CD4-positive, alpha-beta T cell treated with Interleukin-4 for 4 hours (primary cell): ENCODE results near the gene GLIS1.

ENCODE experiments used
- DNase-seq: peaks from one replicate; pipeline ENCODE4 v3.0.0-alpha.2; 2020

GLIS1 gene

DNA sequence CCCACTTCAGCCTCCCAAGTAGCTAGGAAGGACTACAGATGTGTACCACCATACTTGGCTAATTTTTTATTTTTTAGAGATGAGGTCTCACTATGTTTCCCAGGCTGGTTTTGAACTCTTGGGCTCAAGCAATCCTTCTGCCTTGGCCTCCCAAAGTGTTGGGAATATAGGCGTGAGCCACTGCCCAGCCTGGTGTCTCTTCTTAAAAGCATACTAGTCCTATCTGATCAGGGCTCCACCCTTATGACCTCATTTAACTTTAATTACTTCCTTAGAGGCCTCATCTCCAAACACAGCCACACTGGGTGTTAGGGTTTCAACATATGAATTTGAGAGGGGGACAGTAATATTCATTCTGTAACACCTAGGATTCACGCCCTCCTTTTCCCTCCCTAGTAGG, 130.9 kb downstream of the GLIS1 start:
- DNase-seq: no peak

DNA sequence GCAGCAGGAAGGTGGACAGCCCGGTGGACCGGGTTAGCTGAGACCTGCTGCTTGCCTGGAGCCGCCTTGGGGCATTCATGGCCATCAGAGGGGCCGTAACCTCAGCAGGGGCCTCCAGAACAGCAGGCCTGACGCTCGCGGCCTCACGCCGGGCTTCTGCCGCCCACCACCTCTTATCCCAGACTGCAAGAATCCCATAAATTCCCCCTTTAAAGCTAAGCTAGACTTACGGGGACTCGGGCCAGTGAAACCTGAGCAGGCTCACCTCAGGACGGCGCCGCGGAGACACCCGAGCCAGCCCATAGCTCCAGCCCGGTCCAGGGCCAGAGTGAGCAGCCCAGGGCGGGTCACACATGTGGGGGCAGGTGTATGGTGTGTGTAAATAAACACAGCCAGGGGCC, 132.3 kb downstream of the GLIS1 start:
- no peak for DNase-seq

DNA sequence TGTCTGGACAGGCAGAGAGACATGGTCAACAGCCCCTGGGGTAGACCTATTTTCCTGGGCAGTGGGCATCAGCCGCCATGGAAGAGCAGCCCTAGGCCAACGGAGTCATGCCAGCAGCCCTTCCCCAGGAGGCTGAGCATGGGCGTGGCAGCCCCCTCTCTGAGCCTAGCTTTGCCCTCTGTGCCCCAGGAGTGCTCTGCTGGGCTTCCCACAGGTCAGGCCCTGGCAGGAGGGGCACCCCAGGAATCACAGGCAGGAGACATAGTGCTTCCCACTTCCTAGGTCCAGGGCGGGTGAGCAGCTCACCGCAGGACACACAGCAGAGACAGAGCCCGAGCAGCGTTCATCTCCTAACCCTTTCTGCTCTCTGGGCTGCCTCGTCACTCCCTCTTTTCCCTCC, 132.8 kb downstream of the GLIS1 start:
- no peak for DNase-seq

DNA sequence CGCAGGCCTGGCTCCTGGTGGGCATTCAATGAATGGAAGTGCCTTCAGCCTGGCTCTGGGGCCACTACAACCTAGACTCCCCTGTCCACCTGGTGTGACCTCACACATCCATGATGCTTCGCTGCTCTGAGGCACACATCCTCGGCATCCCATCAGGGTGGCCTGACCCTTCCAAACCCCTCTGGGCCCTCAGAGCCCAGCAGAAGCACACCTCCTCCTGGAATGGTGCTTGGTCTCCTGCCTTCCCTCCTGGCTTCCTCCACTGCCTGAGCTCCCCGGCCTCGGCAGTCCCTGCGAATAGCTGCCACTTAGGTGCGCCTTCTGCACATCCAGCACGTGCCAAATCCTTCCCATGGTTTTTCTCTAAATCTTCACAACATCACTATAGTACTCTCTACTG, 133.8 kb downstream of the GLIS1 start:
- DNase-seq: no peak

DNA sequence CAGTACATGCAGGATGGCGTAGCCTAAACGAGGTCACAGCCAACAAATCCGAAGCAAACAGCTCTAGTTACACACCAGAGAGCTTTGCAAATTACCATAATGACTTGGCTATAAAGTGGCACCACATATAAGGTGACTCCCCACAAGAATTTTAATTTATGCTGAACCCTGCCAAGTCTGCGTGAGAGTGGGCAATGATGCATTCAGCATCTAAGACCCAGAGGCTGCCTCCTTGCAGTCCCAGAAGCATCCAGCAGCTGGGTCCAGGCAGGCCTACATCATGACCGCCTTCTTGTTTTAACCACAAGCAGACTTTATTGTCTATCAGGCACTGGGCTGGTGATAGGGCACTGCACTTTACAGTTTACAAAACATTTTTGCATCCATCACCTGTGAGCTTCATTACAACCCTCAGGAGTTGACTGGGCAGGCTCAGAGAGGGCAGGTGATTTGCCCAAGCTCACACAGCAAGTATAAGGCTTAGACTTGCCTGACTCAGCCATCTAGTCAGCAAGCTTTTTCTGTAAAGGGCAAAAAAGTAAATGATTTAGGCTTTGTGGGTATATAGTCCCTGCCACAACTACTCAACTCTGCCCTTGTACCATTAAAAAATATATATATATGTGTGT, 134.6 kb downstream of the GLIS1 start:
- no peak for DNase-seq

DNA sequence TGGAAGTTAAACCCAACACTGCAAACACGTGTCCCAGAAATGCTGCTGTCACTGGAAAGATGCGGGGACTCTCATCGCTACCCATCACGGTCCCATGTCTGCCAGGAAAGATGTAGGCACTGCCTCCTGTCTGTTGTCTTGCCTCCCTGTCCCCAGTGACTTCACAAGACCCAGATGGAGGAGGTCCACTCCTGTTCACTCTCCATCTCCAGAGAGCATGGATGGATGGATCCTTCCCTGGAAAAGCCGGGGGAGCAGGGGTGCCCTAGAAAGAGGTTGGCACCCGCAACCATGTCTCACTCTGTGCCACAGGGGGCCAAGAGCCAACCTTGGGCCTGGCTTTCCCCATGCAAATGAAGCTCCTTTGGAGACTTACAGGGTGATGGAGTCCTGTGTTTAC, 135.5 kb downstream of the GLIS1 start:
- DNase-seq: no peak

DNA sequence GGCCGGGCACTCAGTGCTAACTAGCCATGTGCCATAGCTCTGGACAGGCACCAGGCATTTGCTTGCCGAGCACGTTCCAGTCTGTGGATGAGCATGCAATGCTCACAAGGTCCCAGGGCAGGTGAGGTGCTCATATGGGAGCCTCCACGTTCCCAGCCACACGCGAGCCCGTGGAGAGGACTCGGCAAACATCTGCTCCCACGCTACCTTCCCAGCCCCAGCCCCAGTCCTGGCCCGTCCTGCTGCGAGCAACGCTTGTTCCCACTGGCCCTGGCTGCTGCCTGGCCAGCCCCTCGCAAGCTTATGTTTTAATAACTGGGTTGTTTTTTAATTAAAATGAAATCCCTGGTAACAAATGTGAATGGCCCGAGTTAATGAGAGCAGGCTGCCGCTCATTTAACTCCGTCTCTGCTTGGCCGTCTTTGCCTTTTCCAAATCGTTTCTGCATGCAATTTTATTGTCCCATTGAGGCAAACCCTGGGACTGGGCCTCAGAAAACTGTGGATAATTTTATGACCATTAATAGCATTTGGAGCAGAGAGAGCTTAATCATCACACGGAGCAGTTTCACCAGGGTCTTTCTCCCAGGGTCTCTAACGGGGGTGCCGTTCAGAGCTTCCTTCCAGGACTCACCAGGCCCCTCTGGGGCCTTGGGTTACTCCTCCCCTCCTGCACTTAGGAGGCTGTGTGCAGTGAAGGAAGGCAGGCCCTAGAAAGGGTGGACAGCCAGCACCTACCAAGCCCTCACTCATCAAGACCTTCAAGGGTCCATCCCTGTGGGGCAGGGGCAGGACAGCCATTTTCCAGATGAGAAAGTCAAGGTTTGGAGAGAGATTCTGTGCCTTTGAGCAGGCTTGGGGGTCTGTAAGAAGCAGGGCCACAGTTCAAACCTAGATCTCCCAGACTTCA, 136.8 kb downstream of the GLIS1 start:
- DNase-seq: no peak

DNA sequence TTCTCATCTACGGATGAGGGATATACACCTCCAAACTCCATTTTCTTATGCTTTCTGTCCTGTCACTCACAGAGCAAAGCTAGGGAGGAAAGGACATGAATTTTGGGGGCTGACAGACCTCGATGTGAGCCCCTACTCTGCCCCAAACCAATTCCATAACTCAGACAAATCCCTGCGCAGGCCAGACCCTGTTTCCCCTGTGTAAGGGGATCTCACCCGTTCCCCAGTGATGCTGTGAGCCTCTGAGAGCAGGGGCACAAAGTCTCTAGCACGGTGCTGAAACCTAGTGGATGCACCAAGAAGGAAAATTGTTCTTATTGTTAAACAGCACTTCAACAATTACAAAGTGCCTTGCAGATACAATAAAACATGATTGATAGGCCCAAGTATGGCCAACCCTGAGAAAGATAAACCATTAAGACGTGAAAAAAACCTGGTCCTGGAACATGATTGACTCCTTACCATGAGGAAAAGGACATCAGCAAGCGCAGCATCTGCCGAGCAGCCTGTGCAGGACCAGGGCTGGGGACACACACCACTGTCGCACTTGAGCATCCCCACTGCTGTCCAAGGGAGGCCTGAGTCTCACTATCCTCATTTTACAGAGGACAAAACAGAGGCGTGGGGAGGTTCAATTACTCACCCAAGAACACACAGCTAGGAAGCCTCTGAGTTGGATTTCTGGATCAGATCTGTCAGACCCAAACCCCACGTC, 137.8 kb downstream of the GLIS1 start:
- no peak for DNase-seq

DNA sequence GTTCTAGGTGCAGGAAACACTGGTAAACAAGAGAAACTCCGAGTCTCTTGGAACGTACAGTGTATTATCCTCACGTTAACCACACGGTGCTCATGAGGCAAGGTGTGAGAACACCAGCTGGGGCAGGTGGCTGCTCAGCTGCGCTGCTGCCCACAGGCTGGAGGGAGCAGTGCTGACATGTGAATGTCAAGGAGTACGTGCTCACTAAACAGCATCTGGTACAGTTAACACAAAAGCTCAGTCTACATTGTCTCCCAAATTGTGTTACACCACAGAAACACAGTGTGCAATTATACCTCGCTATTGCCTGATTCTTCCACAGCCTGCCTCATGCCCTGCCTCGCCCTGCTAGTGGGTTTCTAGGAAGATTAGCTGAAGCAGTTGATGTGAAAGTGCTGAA, 138.4 kb downstream of the GLIS1 start:
- DNase-seq: peak; percentile 44

DNA sequence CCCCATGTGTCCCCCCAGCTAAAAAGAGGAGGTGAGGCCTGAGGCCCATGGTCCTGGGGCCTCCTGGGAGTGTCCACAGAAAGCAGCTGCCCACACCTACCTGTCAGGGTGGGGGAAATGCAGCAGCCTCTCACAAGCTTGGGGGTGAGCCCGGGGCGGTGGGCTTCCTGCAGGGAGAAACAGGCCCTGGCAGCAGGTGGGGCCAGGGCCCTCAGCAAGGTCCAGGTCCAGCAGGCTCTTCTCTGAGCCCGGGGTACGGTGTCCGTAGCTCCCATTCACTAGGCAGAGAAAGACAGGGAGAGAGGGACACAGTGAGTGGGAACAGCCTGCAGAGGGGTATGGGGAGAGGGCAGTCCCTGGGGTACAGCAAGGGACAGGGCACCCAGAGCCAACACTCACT, 139.0 kb downstream of the GLIS1 start:
- DNase-seq: no peak

DNA sequence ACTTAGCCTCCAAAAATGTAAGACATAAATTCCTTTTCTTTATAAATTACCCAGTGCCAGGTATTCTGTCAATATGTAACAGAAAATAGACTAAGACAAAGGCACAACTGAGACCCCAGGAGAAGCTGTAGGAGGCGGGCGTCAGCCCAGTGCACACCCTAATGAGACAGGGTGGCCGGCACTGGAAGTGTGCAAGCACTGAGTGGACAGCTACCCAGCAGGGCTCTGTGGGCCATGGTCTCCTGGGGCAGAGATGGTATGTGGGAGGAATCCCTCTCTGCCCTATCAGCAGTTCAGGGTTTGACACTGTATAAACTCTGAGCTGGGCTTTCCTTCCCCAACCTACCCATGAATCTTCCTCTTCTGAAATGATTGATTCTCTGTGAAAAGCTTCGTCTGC, 139.5 kb downstream of the GLIS1 start:
- no peak for DNase-seq

DNA sequence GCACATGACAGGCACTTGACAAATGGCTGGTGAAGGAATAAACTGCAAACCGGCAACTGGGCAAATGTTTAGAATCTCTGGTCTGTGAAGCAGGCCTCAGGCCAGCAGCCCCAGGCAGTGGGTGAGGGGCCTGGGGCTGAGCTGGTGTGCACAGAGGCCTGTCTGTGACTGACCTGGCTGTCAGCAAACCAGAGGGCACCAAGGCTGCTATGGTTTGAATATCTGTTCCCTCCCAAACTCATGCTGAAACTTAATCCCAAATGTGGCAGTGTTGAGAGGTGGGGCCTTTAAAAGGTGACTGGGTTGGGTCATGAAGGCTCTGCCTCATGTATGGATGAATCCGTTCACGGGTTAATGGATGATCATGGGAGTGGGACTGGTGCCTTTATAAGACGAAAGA, 140.0 kb downstream of the GLIS1 start:
- no peak for DNase-seq

DNA sequence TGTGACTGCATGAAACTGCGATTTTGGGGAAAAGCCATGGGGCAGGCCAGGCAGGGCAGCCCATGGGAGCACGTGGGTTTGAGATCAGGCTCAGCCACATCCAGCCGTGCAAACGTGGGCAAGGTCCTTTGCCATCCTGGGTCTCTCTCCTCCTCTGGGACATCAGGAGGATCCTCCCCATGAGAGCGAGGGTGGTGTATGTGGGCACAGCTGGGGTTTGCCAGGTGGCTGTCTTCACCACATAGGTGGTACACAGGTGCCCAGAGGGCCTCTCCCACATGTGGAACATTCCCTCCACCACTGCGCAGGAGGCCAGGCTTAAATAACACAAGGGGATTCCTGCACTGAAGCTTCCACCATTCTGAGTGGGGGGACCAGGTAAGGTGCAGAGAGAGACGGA, 143.1 kb downstream of the GLIS1 start:
- no peak for DNase-seq

DNA sequence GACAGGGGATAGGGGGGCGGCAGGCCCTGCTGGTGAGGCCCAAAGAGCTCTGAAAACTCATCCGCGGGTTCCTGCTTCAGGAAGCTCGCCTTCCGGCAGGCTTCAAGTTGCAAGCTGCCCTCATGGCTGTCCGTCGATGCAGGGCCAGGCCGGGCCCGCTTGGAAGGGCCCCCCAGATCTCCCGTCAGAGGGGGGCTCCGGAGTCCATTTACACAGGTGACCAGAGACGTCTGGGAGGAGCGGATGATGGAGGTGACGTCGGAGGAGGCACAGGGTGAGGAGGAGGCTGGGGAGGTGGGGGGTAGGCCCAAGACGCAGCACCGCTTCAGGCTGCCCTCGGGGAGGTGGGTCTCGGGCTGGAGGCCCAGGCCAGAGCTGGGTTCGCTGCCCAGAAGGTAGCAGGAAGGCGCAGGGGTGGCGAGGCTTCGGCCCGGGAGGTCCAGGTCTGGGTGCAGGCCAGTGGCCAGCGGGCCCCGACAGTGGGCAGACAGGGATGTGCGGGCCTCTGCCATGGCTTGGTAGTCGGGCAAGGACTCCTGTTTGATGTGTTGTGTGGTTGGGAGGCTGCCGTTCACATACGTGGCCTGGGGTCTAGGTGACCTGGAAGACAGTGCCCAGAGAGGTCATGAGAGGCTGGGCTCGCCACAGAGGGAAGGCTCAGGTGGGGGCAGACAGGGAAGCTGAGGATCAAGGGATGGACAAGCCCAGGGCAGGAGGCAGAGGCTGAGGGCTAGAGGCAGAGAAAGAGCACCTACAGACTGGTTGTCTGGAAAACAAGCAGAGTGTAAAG, 144.4 kb downstream of the GLIS1 start:
- DNase-seq: no peak

DNA sequence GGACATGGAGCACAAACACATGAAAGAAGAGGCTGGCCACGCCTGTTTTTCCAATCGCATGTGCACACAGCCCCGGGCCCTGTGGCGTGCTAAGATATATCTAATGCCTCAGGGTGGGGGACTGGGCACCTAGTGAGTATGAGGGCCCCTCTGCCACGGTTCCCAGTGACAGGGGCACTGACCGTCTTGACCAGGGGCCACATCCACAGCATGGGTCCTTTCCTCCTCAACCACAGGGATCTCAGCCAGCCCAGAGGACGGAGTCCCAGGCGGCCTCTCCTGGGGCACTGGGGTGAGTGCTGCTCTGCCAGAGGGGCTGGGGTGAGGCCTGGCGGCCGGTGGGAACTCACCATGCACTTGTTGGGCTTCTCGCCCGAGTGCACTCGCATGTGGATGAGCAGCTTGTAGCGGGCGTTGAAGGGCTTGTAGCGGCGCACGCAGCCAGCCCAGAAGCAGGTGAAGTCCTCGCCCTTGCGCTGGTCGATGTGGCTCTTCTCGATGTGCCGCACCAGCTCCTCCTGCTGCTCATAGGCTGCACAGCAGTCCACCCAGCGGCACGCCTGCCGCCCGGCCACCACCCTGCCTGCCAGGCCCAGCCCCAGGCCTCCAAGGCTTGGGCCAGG, 145.1 kb downstream of the GLIS1 start:
- no peak for DNase-seq

DNA sequence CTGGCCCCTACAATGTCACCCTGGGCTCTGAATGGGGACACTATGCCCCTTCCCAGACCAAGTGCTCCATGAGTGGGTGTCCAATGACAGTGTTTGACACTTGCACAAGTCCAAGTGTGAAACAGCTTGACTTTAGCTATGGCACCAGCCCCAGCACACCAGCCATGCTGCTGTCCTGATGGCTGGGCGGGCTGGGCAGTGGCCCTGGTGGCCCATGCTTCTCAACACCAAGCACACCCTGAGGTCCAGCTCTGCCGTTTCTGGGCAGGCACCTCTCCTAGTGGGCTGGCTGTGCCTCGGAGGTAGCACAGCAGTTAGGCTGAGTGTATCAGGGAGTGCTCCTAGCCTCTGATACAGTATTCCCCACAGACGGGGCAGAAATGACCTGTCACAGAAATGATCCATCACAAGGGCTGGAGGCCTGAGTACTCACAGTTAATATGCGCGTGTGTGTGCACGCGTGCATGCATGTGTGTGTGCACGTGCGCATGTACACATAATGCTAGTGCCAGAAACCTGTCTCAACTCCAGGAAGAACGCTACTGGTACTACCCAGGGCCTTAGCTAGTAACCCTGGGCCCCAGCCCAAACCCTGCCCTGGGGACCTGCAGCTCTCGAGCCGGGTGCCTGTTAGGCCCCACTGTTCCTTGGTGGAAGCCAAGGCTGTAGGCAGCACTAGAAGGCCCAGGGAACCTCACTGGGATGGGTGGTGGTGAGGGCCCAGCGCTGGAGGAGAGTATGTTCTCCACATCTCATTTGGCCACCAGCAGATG, 145.8 kb downstream of the GLIS1 start:
- DNase-seq: no peak

DNA sequence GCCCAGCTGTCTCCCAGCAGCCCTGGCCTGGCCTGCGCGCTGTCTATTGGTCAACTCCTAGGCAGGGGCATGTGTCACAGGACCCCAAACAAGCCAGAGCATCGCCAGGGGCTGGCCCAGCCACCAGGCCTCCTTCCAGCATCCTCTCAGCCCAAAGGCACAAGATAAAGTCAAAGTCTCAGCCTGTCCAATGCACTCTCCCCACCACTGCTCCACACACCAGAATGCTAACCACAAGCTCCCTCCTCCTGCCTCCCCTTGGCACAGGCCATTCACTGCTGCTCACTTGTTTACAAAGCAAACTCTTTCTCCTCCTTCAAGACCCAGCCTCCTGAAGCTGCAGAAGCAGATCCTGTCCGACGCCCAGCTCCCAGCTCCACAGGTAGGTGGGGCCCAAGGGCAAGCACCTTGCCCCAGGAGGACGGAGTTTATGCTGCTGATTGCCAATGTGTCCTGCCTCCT, 146.4 kb downstream of the GLIS1 start:
- no peak for DNase-seq

DNA sequence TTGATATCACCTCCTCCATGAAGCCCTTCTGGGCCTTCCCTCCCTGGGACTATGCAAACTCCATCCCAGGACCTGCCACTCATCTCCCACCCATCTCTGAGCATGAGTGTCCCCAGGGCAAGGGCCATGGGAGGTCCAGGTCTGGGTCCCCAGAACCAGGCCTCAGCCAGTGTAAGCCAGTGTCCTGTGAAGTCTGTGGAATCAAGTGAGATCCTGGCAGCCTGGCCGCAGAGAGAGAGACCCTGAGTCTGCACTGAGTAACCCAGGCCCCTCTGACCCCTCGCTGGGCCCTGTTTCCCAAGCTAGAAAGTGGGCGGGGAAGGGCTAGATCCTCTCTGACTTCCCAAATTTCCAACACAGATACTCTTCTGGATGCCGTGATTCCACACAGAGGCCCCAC, 147.0 kb downstream of the GLIS1 start:
- DNase-seq: no peak

DNA sequence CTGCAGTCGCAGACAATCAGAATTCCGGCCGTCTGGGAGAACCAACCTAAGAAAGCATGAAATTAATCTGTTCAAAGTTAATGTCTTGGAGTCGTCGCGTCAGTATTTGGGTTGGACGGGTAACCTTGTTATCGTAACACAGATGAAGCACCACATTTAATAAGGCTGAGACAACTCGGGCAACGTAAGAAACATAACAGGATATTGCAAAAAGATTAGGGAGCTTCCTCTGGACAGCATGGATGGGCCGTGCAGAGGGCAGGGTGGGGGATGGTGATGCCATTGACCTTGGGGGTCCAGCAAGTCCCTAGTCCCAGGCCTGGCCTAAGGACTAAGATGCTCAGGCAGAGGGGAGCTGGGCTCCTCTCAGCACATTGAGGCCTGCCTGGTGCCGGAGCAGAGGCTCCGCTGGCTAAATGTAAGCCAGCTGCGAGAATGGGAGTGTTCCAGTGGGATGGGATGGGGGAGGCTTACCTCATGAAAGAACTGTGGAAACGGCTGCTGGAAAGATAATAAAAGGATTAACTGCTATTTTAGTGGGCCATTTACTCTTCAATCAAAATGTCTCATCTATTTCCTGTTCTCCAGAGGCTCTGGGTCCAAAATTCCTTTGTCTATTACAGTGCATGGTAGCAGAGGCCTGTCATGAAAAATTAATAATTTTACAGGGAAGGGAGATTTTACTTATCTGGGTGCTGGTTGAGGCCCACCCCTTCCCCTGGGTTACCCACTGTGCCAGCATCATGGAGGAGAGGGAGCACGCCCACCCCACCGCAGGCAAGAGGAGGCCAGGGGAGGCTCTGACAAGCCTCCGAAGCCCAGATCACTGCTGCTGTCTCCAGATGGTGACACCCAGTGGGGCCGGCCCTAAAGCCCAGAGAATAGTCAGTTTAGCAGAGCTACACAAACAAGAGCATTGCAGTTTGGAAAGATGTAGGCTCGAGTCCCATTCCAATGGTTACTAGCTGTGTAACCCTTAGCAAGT, 148.1 kb downstream of the GLIS1 start:
- no peak for DNase-seq

DNA sequence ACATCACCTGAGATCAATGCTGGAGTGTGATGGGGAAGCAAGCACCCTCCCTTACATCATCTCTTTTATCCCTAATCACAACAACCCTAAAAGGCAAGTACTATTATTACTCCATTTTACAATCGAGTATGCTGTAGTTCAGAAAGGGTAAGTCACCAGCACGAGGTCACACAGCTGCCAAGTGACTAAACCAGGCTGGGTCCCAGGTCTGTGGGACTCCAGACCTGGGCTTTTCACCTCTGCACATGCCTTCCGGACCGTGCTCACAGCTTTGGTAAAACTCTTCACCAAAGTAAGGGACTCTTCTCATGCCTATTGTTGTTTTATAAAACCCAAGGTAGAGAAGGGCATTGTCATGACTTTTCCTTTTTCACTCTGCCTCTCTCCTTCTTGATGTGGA, 148.9 kb downstream of the GLIS1 start:
- no peak for DNase-seq
